GM12801 (cell line): ENCODE measurements around the gene PAGE4.

Experiments
- CTCF ChIP-seq: IDR thresholded peaks from one replicate; pipeline ENCODE4 v1.5.1; 2011; ENCODE audit warnings: control low read depth; ENCODE audit not compliant: insufficient read length; ENCODE audit errors: extremely low read depth

PAGE4 gene

GRCh38 chrX:49829016-49829415 lies at the start of gene PAGE4:
TSS of gene PAGE4 (plus strand) at chrX:49829303. CDS start at chrX:49830429, 1,126 bp downstream.
- no peak for TF ChIP-seq CTCF

GRCh38 chrX:49784747-49785280 lies 44.3 kb upstream of the PAGE4 start:
- no peak for TF ChIP-seq CTCF

DNA sequence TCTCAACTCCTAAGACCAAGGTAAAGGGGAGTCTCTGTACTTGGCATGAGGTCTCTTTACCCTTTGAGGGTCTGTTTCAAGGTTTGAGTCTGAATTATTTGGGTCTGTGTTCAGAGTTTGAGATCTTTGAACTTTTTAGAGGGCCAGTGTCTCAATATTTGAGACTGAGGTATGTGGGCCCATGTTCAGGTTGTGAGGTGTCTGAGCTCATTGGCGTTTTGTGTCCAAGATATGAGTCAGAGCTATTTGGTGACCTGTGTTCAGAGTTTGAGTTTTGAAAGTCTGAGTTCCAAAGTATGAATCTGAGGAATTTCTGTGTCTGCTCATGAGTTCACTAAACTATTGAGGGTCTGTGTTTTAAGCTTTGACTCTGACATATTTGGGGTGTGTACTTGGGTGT lies 36.7 kb upstream of the PAGE4 start:
- no peak for TF ChIP-seq CTCF

DNA sequence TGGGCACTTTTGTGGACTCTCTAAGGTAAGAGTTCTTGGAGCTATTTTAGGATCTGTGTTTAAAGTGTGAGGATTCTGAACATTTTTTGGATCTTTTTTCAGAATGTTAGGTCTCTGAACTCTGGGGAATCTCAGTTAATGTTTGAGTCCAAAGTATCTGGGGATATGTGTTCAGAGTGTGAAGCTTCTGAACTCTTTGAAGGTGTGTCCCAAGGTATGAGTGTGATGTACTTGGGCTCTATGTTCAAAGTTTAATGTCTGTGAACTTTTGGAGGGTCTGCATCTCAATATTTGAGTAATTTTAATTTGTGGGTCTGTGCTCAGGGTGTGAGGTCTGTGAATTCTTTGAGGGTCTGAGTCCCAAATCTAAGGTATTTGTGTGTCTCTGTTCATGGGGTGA lies 35.4 kb upstream of the PAGE4 start:
- TF ChIP-seq CTCF, result no peak

DNA sequence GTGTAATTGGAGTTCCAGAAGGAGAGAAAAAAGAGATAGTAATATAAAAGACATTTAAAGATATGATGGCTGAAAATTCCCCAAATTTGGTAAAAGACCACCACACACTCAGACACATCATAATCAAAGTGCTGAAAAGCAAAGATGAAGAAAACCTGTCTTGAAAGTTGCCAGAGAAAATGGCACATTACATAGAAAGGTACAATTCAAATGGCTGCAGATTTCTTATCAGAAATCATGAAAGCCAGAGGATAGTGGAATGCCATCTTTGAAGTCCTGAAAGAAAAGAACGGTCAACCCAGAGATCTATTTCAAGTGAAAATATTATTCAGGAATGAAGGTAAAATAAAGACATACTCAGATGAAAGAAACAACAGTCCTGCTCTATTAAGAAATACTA lies 29.3 kb upstream of the PAGE4 start:
- no peak for TF ChIP-seq CTCF

DNA sequence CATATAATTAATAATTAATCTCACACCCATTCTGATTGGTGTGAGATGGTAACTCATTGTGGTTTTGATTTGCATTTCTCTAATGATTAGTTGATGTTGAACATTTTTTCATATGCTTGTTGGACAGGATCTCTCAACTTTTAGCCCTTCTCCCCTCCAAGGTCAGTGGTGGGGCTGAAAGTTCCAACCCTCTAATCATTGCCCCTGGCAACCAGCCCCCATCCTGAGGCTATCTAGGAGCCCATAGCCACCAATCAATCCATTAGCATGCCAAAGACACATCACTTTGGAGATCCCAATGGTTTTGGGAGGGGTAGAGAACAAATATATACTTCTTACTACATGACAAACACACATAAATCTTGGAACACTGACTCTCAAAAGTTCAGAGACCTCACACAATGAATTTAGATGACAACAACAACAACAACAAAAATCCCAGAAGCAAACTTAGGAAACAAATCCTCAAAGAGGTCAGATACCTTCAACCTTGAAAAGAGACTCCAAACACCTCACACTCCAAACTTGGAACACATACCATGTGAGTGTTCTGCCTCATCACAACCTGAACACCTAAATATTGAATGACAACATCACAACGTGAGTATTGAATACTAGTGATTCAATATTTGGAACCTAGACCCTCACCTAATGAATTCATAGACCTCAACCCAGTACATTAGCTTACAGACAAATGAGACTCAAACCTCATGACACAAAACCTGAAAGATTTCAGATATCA lies 19.0 kb upstream of the PAGE4 start:
- TF ChIP-seq CTCF, result no peak

GRCh38 chrX:49812177-49812576 lies 16.9 kb upstream of the PAGE4 start:
- TF ChIP-seq CTCF, result no peak
